Measurements from ENCODE around the gene CBX7.

The CBX7 gene

DNA sequence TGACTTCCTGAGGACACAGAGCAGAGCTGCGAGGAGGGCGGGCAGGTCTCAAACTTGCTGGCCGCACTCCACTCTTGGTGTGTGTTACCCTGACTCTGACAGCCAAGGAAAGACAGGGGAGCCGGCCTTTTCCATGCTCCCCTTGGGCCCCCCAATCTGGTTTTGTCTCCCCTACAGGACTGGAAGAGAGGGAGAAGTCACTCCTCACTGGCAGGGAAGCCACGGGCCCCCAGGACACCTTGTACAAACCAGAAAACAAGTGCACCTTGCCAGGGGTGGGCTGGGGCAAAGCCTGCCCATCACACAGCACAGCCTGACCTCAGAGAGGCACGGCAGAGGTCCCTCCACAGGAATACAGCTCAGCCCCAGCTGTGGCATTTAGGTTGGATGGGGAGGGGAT, 20.2 kb downstream of the CBX7 start:
- H2BK5ac ChIP-seq (ENCODE audit: low read length): no peak overlapping the region
- no peaks in the 10 kb centered on the region for H3K36me3 ChIP-seq (ENCODE audit: control insufficient read depth, insufficient read depth, low read length)
- no peak overlapping the region for H3K23ac ChIP-seq (ENCODE audit: low read length)
- no peak for DNase-seq
- H3K9ac ChIP-seq (ENCODE audit: low read length): no peak overlapping the region
- H3K27ac ChIP-seq (ENCODE audit: low read depth, low read length): no peak overlapping the region
- H3K4me1 ChIP-seq (ENCODE audit: control insufficient read depth, low read depth, low read length): peaks cover 8% of the 10 kb centered on the region
- no peak overlapping the region for H4K8ac ChIP-seq (ENCODE audit: low read depth, low read length)
- H3K4ac ChIP-seq (ENCODE audit: low read depth, low read length): no peak overlapping the region
- H3K79me2 ChIP-seq (ENCODE audit: control insufficient read depth, insufficient read depth, low read length): no peaks in the 10 kb centered on the region
- H2BK15ac ChIP-seq (replicated peaks; ENCODE audit: low read depth): no peak overlapping the region
- no peak overlapping the region for H2BK120ac ChIP-seq (ENCODE audit: low read depth, low read length)
- H3K79me1 ChIP-seq (ENCODE audit: low read length): no peaks in the 10 kb centered on the region
- no CpG with 5 or more reads among the region's 6 CpGs for WGBS (ENCODE audit: extremely low coverage, insufficient coverage, low lambda C conversion rate)
- H3K56ac ChIP-seq (ENCODE audit: low read length): no peak overlapping the region
- no peak overlapping the region for H2AK5ac ChIP-seq (ENCODE audit: low read length)
- no peaks in the 10 kb centered on the region for H3K27me3 ChIP-seq (ENCODE audit: insufficient read depth, low read length, poor library complexity)
- H3K4me3 ChIP-seq (ENCODE audit: low read length): no peak overlapping the region
- H3K18ac ChIP-seq (ENCODE audit: low read length): no peak overlapping the region
- no peak overlapping the region for H3K4me2 ChIP-seq (ENCODE audit: low read length)
- no peak overlapping the region for H4K5ac ChIP-seq (ENCODE audit: low read length)

DNA sequence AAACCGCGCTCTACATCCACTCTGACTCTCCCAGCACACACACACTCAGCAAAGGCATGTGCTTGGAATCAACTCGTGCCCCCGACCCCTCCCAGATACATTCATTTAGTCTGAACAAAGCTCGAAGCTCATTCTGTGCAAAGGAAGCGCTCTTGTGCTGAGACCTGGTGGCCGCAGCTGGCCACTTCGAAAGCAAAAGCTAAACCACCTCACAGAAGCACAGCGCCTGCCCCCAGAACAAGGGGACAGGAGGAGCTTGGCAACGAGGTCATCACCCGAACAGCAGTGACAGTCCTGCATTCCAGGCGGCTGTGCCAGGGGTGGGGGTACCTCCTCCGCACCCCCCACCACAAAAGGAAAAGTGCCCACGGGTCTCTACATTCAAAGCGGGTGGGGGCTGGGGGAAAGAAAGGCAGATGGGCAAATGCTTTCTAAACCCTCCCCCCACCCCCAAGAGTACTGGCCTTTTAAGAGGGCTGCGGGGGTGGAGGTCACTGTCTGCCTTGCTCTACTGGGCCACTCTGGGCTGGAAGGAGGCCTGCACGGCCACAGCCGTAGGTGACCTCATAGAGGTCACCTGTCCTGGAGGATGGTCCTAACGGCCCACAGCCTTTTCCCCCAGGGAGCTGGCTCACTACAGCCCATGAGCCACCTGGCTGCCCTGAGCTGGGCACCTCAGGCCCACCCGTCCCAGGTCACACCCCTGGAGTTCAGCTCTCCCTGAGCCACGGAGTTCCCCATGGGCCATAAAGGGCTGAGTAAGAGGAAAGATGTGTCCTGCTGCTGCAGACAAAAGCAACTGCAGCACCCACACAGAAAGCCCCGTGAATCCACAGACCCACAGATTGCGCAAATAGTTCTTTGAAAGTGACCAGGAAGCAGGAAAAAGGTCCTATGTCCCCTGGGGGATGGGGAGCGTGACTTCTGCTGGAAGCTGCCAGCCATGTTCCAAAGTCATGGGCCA, 21.3 kb downstream of the CBX7 start:
- Histone ChIP-seq H3K79me1 (ENCODE audit: low read length) (no peaks in the 10 kb centered on the region), H2BK15ac (replicated peaks; ENCODE audit: low read depth) (no peak overlapping the region), H3K4me1 (ENCODE audit: control insufficient read depth, low read depth, low read length) (peaks cover 8% of the 10 kb centered on the region), H2AK5ac (ENCODE audit: low read length) (no peak overlapping the region), H4K8ac (ENCODE audit: low read depth, low read length) (no peak overlapping the region), H3K4me3 (ENCODE audit: low read length) (no peak overlapping the region), H3K4ac (ENCODE audit: low read depth, low read length) (no peak overlapping the region), H3K23ac (ENCODE audit: low read length) (no peak overlapping the region), H3K18ac (ENCODE audit: low read length) (no peak overlapping the region), H3K27me3 (ENCODE audit: insufficient read depth, low read length, poor library complexity) (no peaks in the 10 kb centered on the region), H2BK120ac (ENCODE audit: low read depth, low read length) (no peak overlapping the region), H3K79me2 (ENCODE audit: control insufficient read depth, insufficient read depth, low read length) (no peaks in the 10 kb centered on the region), H3K36me3 (ENCODE audit: control insufficient read depth, insufficient read depth, low read length) (no peaks in the 10 kb centered on the region), H3K4me2 (ENCODE audit: low read length) (no peak overlapping the region), H3K56ac (ENCODE audit: low read length) (peak overlapping the region; percentile 64), H3K9ac (ENCODE audit: low read length) (peak overlapping the region; percentile 47), H3K27ac (ENCODE audit: low read depth, low read length) (no peak overlapping the region), H2BK5ac (ENCODE audit: low read length) (no peak overlapping the region), H4K5ac (ENCODE audit: low read length) (no peak overlapping the region)
- DNase-seq: no peak
- 100% methylated on average over 2 of the region's 24 CpGs for WGBS (ENCODE audit: extremely low coverage, insufficient coverage, low lambda C conversion rate)

DNA sequence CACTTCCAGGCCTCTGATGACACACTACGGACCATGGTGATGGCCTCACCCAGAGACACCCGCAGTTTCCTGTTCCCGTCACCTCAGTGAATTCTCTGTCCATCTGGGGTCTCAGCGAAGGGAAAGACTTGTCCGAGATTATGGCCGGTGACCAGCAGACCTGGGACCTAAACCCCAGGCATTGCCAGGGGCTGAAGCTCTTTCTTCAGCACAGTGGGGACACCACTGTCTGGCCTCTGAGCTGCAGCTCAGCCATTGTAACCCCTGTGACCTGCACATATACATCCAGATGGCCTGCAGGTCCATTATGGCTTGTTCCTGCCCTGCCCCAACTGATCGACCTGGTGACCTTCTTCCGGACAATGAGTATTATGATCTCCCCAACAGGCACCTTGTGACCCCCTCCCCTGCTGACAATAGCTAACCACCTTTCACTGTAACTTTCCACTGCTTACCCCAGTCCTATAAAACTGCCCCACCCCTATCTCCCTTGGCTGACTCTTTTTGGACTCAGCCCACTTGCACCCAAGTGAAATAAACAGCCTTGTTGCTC, 22.3 kb downstream of the CBX7 start:
- Histone ChIP-seq H3K23ac (ENCODE audit: low read length) (no peak overlapping the region), H2BK15ac (replicated peaks; ENCODE audit: low read depth) (no peak overlapping the region), H3K79me2 (ENCODE audit: control insufficient read depth, insufficient read depth, low read length) (no peaks in the 10 kb centered on the region), H3K4me3 (ENCODE audit: low read length) (no peak overlapping the region), H3K18ac (ENCODE audit: low read length) (no peak overlapping the region), H3K4me1 (ENCODE audit: control insufficient read depth, low read depth, low read length) (peaks cover 8% of the 10 kb centered on the region), H4K8ac (ENCODE audit: low read depth, low read length) (no peak overlapping the region), H4K5ac (ENCODE audit: low read length) (no peak overlapping the region), H2BK5ac (ENCODE audit: low read length) (no peak overlapping the region), H3K4ac (ENCODE audit: low read depth, low read length) (no peak overlapping the region), H3K27ac (ENCODE audit: low read depth, low read length) (no peak overlapping the region), H3K27me3 (ENCODE audit: insufficient read depth, low read length, poor library complexity) (no peaks in the 10 kb centered on the region), H3K9ac (ENCODE audit: low read length) (no peak overlapping the region), H2AK5ac (ENCODE audit: low read length) (no peak overlapping the region), H2BK120ac (ENCODE audit: low read depth, low read length) (no peak overlapping the region), H3K56ac (ENCODE audit: low read length) (no peak overlapping the region), H3K79me1 (ENCODE audit: low read length) (no peaks in the 10 kb centered on the region), H3K4me2 (ENCODE audit: low read length) (no peak overlapping the region), H3K36me3 (ENCODE audit: control insufficient read depth, insufficient read depth, low read length) (no peaks in the 10 kb centered on the region)
- no CpG with 5 or more reads among the region's 8 CpGs for WGBS (ENCODE audit: extremely low coverage, insufficient coverage, low lambda C conversion rate)
- DNase-seq: no peak

DNA sequence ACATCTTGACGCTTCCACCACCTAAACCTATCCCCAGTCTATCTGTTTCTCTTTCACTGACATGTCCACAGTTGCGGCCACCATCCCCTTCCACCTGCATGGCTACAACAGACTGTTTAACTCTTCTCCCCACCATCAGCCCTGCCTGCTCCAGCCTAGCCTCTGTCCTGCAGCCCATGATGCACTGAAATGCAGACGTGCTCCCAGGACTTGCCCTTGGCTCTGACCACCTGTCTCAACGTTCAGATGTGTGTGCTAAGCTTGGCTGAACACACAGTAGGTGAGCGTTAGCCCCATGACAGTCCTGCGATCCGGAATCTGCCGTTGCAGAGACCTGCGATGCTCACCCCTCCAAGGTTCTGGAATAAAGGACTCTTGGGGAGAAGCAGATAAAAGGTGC, 22.7 kb downstream of the CBX7 start:
- no peak overlapping the region for H4K5ac ChIP-seq (ENCODE audit: low read length)
- H3K79me1 ChIP-seq (ENCODE audit: low read length): no peaks in the 10 kb centered on the region
- no peak for DNase-seq

DNA sequence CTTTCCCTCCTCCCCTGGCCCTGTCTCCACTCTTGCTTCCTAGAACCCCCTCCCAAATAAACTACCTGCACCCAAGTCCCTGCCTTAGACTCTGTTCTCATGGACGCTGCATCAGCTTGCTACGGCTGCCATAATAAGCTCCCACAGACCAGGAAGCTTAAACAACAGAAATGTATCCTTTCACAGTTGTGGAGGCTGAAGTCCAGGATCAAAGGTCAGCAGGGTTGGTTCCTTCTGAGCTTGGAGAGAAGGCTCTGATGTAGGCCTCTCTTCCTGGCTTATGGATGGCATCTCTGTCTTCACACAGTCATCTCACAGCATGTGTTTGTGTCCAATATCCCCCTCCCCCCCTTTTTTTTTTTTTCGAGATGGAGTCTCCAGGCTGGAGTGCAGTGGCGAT, 23.4 kb downstream of the CBX7 start:
- H2BK15ac ChIP-seq (replicated peaks; ENCODE audit: low read depth): no peak overlapping the region
- peaks cover 8% of the 10 kb centered on the region for H3K4me1 ChIP-seq (ENCODE audit: control insufficient read depth, low read depth, low read length)
- H3K18ac ChIP-seq (ENCODE audit: low read length): no peak overlapping the region
- no peak overlapping the region for H3K56ac ChIP-seq (ENCODE audit: low read length)
- H3K4me3 ChIP-seq (ENCODE audit: low read length): no peak overlapping the region
- H3K4ac ChIP-seq (ENCODE audit: low read depth, low read length): no peak overlapping the region
- no CpG with 5 or more reads among the region's 4 CpGs for WGBS (ENCODE audit: extremely low coverage, insufficient coverage, low lambda C conversion rate)
- H3K9ac ChIP-seq (ENCODE audit: low read length): no peak overlapping the region
- no peak overlapping the region for H2BK120ac ChIP-seq (ENCODE audit: low read depth, low read length)
- no peaks in the 10 kb centered on the region for H3K27me3 ChIP-seq (ENCODE audit: insufficient read depth, low read length, poor library complexity)
- no peak overlapping the region for H3K23ac ChIP-seq (ENCODE audit: low read length)
- H4K5ac ChIP-seq (ENCODE audit: low read length): no peak overlapping the region
- H3K27ac ChIP-seq (ENCODE audit: low read depth, low read length): no peak overlapping the region
- H3K79me2 ChIP-seq (ENCODE audit: control insufficient read depth, insufficient read depth, low read length): no peaks in the 10 kb centered on the region
- H3K36me3 ChIP-seq (ENCODE audit: control insufficient read depth, insufficient read depth, low read length): no peaks in the 10 kb centered on the region
- DNase-seq: no peak
- no peak overlapping the region for H2BK5ac ChIP-seq (ENCODE audit: low read length)
- no peak overlapping the region for H3K4me2 ChIP-seq (ENCODE audit: low read length)
- no peak overlapping the region for H4K8ac ChIP-seq (ENCODE audit: low read depth, low read length)
- H3K79me1 ChIP-seq (ENCODE audit: low read length): no peaks in the 10 kb centered on the region
- H2AK5ac ChIP-seq (ENCODE audit: low read length): no peak overlapping the region

More for the DNA sequence above, 22.7 kb downstream of the CBX7 start:
- H3K36me3 ChIP-seq (ENCODE audit: control insufficient read depth, insufficient read depth, low read length): no peaks in the 10 kb centered on the region
- no peak overlapping the region for H2BK120ac ChIP-seq (ENCODE audit: low read depth, low read length)
- H3K27me3 ChIP-seq (ENCODE audit: insufficient read depth, low read length, poor library complexity): no peaks in the 10 kb centered on the region
- H2BK5ac ChIP-seq (ENCODE audit: low read length): no peak overlapping the region
- no peak overlapping the region for H3K27ac ChIP-seq (ENCODE audit: low read depth, low read length)
- H4K8ac ChIP-seq (ENCODE audit: low read depth, low read length): no peak overlapping the region
- H3K4me1 ChIP-seq (ENCODE audit: control insufficient read depth, low read depth, low read length): peaks cover 8% of the 10 kb centered on the region
- H3K23ac ChIP-seq (ENCODE audit: low read length): no peak overlapping the region
- H3K18ac ChIP-seq (ENCODE audit: low read length): no peak overlapping the region
- no peak overlapping the region for H2AK5ac ChIP-seq (ENCODE audit: low read length)
- no peak overlapping the region for H3K4me3 ChIP-seq (ENCODE audit: low read length)
- no peak overlapping the region for H3K4me2 ChIP-seq (ENCODE audit: low read length)
- WGBS (ENCODE audit: extremely low coverage, insufficient coverage, low lambda C conversion rate): no CpG with 5 or more reads among the region's 9 CpGs
- H3K79me2 ChIP-seq (ENCODE audit: control insufficient read depth, insufficient read depth, low read length): no peaks in the 10 kb centered on the region
- H3K56ac ChIP-seq (ENCODE audit: low read length): no peak overlapping the region
- no peak overlapping the region for H3K4ac ChIP-seq (ENCODE audit: low read depth, low read length)
- no peak overlapping the region for H2BK15ac ChIP-seq (replicated peaks; ENCODE audit: low read depth)
- no peak overlapping the region for H3K9ac ChIP-seq (ENCODE audit: low read length)

Measured in mesendoderm (in vitro differentiated cells).